ENCODE measurements around the gene CYFIP2. TPM values are rescaled to one million over a fixed set of nuclear protein-coding genes. Genes with fewer than 3 reads are reported as not detected.

Gene CYFIP2
- total RNA-seq, 8 experiments from 2014 or later = 8.0 to 116 (median 88.5) TPM

- in situ Hi-C loops (cut with MboI; ENCODE audit: low pct_unique_long_range_greater_than_20kb in 2 of 9, low sequenced_read_pairs in 9 of 9, unreplicated experiment in 9 of 9) = no loop called here
- Histone ChIP-seq H3K4me1 (replicated peaks in 1 of 2) (no peaks in the 10 kb centered on the region), H3K27ac (no peak overlapping the region), H3K4me3 (no peak overlapping the region)
- 90 to 100% (median 95%) methylated on average over 2 to 6 of the region's 7 CpGs; no CpG with 5 or more reads in 4 of the 10 experiments for WGBS, 10 experiments
- no peak for ATAC-seq (replicated peaks in 6 of 8)
Observed at GRCh38 chr5:157324237-157324636, 58.3 kb downstream of the CYFIP2 start.

- no peak overlapping the region for H3K4me3 ChIP-seq
- in situ Hi-C loops (cut with MboI; ENCODE audit: low pct_unique_long_range_greater_than_20kb in 2 of 9, low sequenced_read_pairs in 9 of 9, unreplicated experiment in 9 of 9) = loop anchor here in 6 of 9 experiments (25.0 kb wide), 3 partner anchors 161 to 411 kb away; partner anchors contain the start of genes LSM11 (in 4 of the 6) and THG1L (in 4 of the 6)
- H3K4me1 ChIP-seq (replicated peaks in 1 of 2) = no peaks in the 10 kb centered on the region
- ATAC-seq (replicated peaks in 6 of 8) = no peak
- WGBS, 10 experiments = 33 to 92% (median 83%) methylated on average over 1 to 4 of the region's 7 CpGs; no CpG with 5 or more reads in 3 of the 10 experiments
- H3K27ac ChIP-seq = no peak overlapping the region
Observed at GRCh38 chr5:157326440-157327005, 60.6 kb downstream of the CYFIP2 start.

DNA sequence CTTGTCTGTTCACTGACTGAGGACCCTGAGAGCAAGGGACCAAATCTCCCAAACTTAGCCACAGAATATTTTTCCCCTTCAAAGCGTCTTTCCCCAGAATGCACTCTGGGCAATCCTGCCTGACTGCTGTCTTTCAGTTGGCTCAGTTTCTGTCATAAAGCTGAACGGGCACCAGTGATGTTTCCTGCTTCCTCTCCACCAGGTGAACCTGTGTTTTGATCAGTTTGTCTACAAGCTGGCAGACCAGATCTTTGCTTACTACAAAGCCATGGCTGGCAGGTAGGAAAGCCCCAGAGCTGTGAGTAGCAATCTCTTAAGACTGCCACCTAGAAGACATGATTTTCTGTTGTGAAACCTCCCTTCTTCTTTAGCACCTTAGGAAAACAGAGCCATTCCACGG is 61.8 kb downstream of the CYFIP2 start:
- Histone ChIP-seq H3K27ac (no peak overlapping the region), H3K4me1 (replicated peaks in 1 of 2) (no peaks in the 10 kb centered on the region), H3K4me3 (no peak overlapping the region)
- ATAC-seq (replicated peaks in 6 of 8) = no peak
- WGBS, 10 experiments = 33 to 95% (median 80%) methylated on average over 1 to 3 of the region's 3 CpGs; no CpG with 5 or more reads in 3 of the 10 experiments
- in situ Hi-C loops (cut with MboI; ENCODE audit: low pct_unique_long_range_greater_than_20kb in 2 of 9, low sequenced_read_pairs in 9 of 9, unreplicated experiment in 9 of 9) = loop anchor here in 6 of 9 experiments (25.0 kb wide), 3 partner anchors 160 to 410 kb away; partner anchors contain the start of genes LSM11 (in 4 of the 6) and THG1L (in 4 of the 6)

DNA sequence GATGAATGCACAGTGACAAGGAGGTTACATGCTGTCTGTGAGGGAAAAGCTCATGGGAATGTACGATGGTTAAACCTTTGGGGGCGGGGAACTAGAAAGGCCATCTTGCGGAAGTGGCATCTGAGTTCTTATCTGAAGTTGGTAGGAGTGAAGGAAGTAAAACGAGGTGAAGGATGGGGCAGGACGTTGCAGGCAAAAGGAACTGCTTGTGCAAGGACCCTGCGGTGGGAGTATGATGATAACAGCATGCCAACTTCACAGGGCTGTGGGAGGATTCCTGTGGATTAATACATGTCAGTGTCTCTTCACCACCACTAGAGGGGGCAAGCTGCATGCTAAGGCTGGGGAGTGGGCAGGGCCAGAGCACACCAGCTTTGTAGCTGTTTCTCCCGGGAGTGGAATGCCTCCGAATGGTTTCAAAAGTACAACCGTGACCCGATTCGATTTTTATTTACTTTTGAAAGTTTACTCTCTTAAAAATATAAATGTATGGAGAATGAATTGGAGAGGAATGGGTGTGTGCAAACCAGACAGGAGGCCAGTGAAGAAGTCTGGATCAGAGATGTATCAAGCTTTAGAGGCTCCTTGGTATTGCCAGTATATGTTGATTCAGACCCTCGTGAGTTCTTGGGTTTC is 62.5 kb downstream of the CYFIP2 start:
- no peak overlapping the region for H3K4me3 ChIP-seq
- H3K27ac ChIP-seq = no peak overlapping the region
- ATAC-seq (replicated peaks in 6 of 8) = peak; percentile 100
- in situ Hi-C loops (cut with MboI; ENCODE audit: low pct_unique_long_range_greater_than_20kb in 2 of 9, low sequenced_read_pairs in 9 of 9, unreplicated experiment in 9 of 9) = loop anchor here in 6 of 9 experiments (25.0 kb wide), 3 partner anchors 159 to 409 kb away; partner anchors contain the start of genes LSM11 (in 4 of the 6) and THG1L (in 4 of the 6)
- 7 to 72% (median 24%) methylated on average over 1 to 11 of the region's 12 CpGs; no CpG with 5 or more reads in 2 of the 10 experiments for whole genome bisulfite sequencing, 10 experiments
- H3K4me1 ChIP-seq (replicated peaks in 1 of 2) = no peaks in the 10 kb centered on the region

DNA sequence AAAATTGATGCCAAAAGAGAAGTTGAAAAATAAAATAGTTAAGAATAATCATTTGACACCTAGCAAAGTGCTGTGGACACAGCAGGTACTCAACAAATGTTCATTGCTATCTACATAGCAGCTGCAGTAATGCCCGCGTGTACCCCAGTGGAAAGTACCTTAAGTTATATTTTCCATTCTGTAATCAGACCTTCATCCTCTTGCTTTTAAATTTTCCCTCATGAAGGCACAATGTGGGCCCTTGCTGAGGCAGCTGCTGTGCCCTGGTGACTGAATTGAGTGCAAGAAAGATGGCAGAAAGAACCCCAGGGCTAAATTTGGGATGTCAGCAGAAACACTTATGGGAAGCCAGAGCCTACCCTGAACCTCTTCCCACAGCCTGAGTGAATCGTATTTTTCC is 65.9 kb downstream of the CYFIP2 start:
- no peak overlapping the region for H3K4me3 ChIP-seq
- 80 to 100% (median 100%) methylated on average over 1 to 3 of the region's 3 CpGs; no CpG with 5 or more reads in 2 of the 10 experiments for WGBS, 10 experiments
- in situ Hi-C loops (cut with MboI; ENCODE audit: low pct_unique_long_range_greater_than_20kb in 2 of 9, low sequenced_read_pairs in 9 of 9, unreplicated experiment in 9 of 9) = loop anchor here in 6 of 9 experiments (25.0 kb wide), 3 partner anchors 155 to 405 kb away; partner anchors contain the start of genes LSM11 (in 4 of the 6) and THG1L (in 4 of the 6)
- ATAC-seq (replicated peaks in 6 of 8) = no peak
- H3K27ac ChIP-seq = no peak overlapping the region
- H3K4me1 ChIP-seq (replicated peaks in 1 of 2) = no peaks in the 10 kb centered on the region

DNA sequence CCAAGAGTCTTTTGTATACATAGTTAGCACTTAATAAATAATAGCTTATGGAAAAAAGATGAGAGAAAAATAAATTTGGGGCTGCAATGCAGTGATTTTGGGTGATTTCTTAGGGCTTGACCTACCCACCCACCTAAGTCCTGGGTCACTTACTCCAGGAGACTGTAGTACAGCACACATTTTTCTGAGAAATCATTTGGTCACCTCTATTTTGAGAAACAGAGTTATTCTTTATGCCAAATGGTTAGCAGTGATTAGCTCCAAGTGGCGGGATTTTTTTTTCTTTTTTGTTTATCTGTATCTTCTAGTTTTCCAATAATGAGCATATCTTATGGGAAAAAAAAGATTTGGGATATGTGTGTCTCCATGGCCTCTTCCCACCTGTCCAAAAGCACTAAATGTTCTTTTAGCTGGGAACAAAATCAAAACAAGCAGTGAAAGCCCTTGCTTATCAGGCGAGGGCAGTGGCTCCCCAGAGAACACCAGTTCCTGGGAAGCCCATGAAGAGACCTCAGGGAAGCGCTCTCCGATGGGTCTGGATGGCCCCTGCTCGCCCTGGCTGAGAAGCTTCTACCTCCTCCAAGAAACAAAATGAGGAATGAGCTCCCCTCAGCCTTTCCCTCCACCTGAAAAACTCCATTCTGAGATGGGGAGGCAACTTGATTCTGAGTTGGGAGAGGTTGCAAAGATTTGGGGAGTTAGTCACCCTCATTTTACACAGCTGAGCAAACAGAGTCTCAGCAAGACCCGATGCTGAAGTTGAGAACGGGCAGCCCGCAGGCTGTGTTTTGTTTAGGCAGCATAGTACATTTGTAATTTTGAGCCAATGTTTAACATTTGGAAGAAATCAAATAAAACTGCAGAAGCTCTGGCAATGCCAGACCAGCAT is 69.9 kb downstream of the CYFIP2 start:
- no peak overlapping the region for H3K4me3 ChIP-seq
- H3K27ac ChIP-seq = no peak overlapping the region
- peak in 1 of 8 experiments; percentile 95 for ATAC-seq (replicated peaks in 6 of 8)
- in situ Hi-C loops (cut with MboI; ENCODE audit: low pct_unique_long_range_greater_than_20kb in 2 of 9, low sequenced_read_pairs in 9 of 9, unreplicated experiment in 9 of 9) = loop anchor here in 6 of 9 experiments (25.0 kb wide), 3 partner anchors 152 to 402 kb away; partner anchors contain the start of genes LSM11 (in 4 of the 6) and THG1L (in 4 of the 6)
- H3K4me1 ChIP-seq (replicated peaks in 1 of 2) = no peaks in the 10 kb centered on the region
- 33 to 100% (median 85%) methylated on average over 1 to 8 of the region's 8 CpGs; no CpG with 5 or more reads in 2 of the 10 experiments for WGBS, 10 experiments

- no peak for ATAC-seq (replicated peaks in 6 of 8)
- in situ Hi-C loops (cut with MboI; ENCODE audit: low pct_unique_long_range_greater_than_20kb in 2 of 9, low sequenced_read_pairs in 9 of 9, unreplicated experiment in 9 of 9) = loop anchor here in 6 of 9 experiments (25.0 kb wide), 3 partner anchors 151 to 401 kb away; partner anchors contain the start of genes LSM11 (in 4 of the 6) and THG1L (in 4 of the 6)
Observed at GRCh38 chr5:157336423-157336744, 70.5 kb downstream of the CYFIP2 start.

DNA sequence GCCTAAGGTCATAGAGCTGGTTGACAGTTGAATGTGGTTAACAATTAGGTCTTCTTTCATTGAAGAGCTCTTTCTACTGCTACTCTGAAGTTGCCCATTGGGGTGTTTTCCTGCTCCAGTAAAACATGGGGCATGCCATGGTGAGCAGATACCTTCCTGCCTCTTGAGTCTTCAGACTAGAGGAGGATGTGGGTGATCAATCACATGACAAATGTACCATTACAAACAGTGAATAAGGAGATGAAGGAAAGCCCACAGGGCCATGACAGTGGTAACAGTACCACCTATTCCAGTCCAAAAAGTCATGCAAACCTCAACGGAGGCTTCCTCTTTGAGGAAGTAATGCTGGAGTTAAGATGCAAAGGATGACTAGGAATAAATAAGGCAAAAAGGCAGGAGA is 73.5 kb downstream of the CYFIP2 start:
- 63 to 100% (median 100%) methylated on average over 1 of the region's 1 CpG; no CpG with 5 or more reads in 3 of the 10 experiments for WGBS, 10 experiments
- H3K27ac ChIP-seq = no peak overlapping the region
- in situ Hi-C loops (cut with MboI; ENCODE audit: low pct_unique_long_range_greater_than_20kb in 2 of 9, low sequenced_read_pairs in 9 of 9, unreplicated experiment in 9 of 9) = loop anchor here in 6 of 9 experiments (25.0 kb wide), 3 partner anchors 148 to 398 kb away; partner anchors contain the start of genes LSM11 (in 4 of the 6) and THG1L (in 4 of the 6)
- ATAC-seq (replicated peaks in 6 of 8) = no peak
- peaks cover 0 to 3% of the 10 kb centered on the region in 2 donors for H3K4me1 ChIP-seq (replicated peaks in 1 of 2)
- H3K4me3 ChIP-seq = no peak overlapping the region

More at GRCh38 chr5:157336423-157336744, 70.5 kb downstream of the CYFIP2 start:
- H3K4me1 ChIP-seq (replicated peaks in 1 of 2) = no peaks in the 10 kb centered on the region
- no peak overlapping the region for H3K4me3 ChIP-seq
- WGBS, 10 experiments = 20 to 87% (median 80%) methylated on average over 1 to 3 of the region's 3 CpGs; no CpG with 5 or more reads in 5 of the 10 experiments
- no peak overlapping the region for H3K27ac ChIP-seq

DNA sequence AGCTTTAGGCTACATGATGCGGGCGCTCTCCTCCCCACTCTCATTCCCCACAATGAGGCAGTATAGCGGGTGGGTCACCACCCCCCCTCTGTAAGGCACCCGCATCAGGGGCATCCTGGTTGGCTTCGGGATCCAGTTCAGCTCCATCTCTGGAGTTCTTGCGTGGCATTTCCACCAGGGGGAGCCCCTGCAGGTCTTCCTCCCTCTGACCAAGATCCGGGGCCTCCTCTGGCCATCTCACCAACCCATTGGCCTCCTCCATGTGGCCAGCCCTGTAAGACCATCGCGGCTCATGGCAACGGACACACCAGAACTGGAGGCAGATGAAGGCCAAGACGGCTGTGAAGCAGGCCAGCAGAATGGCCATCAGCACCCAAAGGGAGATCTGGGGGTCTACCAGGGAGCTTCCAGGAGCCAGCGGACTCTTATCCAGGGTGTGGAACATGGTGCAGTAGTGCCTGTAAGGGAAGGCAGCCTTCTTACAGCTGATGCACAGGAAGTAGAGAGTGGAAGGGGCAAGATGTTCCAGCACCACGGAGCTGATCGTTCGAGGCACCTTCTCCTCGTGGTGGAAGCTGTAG is 77.0 kb downstream of the CYFIP2 start:
- in situ Hi-C loops (cut with MboI; ENCODE audit: low pct_unique_long_range_greater_than_20kb in 2 of 9, low sequenced_read_pairs in 9 of 9, unreplicated experiment in 9 of 9) = loop anchor here in 6 of 9 experiments (25.0 kb wide), 3 partner anchors 144 to 394 kb away; partner anchors contain the start of genes LSM11 (in 4 of the 6) and THG1L (in 4 of the 6)

GRCh38 chr5:157343842-157344790 is 78.2 kb downstream of the CYFIP2 start:
- Histone ChIP-seq H3K4me1 (replicated peaks in 1 of 2) (peaks cover 13 to 26% of the 10 kb centered on the region in 2 donors), H3K27ac (no peak overlapping the region), H3K4me3 (peak overlapping the region in 1 of 5 donors; percentile 13)
- WGBS, 10 experiments = 39 to 100% (median 90%) methylated on average over 2 to 13 of the region's 14 CpGs
- in situ Hi-C loops (cut with MboI; ENCODE audit: low pct_unique_long_range_greater_than_20kb in 2 of 9, low sequenced_read_pairs in 9 of 9, unreplicated experiment in 9 of 9) = loop anchor here in 6 of 9 experiments (25.0 kb wide), 3 partner anchors 143 to 393 kb away; partner anchors contain the start of genes LSM11 (in 4 of the 6) and THG1L (in 4 of the 6)
- peak in 3 of 8 experiments; percentile 20 to 90 (median 89) for ATAC-seq (replicated peaks in 6 of 8)

More for the DNA sequence above, 77.0 kb downstream of the CYFIP2 start:
- H3K4me3 ChIP-seq = no peak overlapping the region
- no peak overlapping the region for H3K27ac ChIP-seq
- ATAC-seq (replicated peaks in 6 of 8) = peak in 3 of 8 experiments; percentile 31 to 62 (median 40)
- peaks cover 13 to 26% of the 10 kb centered on the region in 2 donors for H3K4me1 ChIP-seq (replicated peaks in 1 of 2)
- WGBS, 10 experiments = 50 to 100% (median 90%) methylated on average over 1 to 7 of the region's 16 CpGs; no CpG with 5 or more reads in 3 of the 10 experiments

DNA sequence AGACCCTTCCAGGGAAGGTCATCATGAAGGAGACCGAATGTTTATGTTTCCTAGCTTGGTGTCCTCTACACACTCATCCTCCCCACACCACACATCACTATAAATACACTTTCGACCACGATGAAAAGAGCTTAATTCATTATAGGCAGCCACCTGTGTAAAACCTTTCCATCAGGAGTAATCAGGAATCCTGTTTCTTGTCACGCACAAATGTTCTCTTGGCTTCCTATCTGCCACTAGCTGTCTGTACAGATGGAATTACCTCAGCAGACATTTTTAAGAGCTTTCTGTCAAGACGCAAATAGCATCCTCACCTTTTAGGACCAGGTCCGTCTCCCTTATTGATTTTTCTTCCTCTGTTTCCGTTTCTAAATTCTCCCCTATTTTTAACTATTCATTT is 79.1 kb downstream of the CYFIP2 start:
- H3K4me3 ChIP-seq = peak overlapping the region in 1 of 5 donors; percentile 13
- WGBS, 10 experiments = 0 to 89% (median 74%) methylated on average over 1 to 7 of the region's 7 CpGs; no CpG with 5 or more reads in 1 of the 10 experiments
- peak in 5 of 8 experiments; percentile 7 to 42 (median 18) for ATAC-seq (replicated peaks in 6 of 8)
- in situ Hi-C loops (cut with MboI; ENCODE audit: low pct_unique_long_range_greater_than_20kb in 2 of 9, low sequenced_read_pairs in 9 of 9, unreplicated experiment in 9 of 9) = loop anchor here in 6 of 9 experiments (25.0 kb wide), 3 partner anchors 142 to 392 kb away; partner anchors contain the start of genes LSM11 (in 4 of the 6) and THG1L (in 4 of the 6)
- H3K4me1 ChIP-seq (replicated peaks in 1 of 2) = peaks cover 13 to 26% of the 10 kb centered on the region in 2 donors
- H3K27ac ChIP-seq = peak overlapping the region in 1 of 2 donors; percentile 58

All from motor neuron (in vitro differentiated cells).